ENCODE results near the gene AURKA. TPM values are rescaled to one million over a fixed set of nuclear protein-coding genes. Genes with fewer than 3 reads are reported as not detected.

Gene AURKA
- total RNA-seq, 4 donors from 2014 or later: 0.95 to 4.1 (median 2.5) TPM

GRCh38 chr20:56361900-56362299 is 30.1 kb downstream of the AURKA start:
- ATAC-seq (ENCODE audit: low FRiP score): no peak
- TF ChIP-seq, protein P1, sequence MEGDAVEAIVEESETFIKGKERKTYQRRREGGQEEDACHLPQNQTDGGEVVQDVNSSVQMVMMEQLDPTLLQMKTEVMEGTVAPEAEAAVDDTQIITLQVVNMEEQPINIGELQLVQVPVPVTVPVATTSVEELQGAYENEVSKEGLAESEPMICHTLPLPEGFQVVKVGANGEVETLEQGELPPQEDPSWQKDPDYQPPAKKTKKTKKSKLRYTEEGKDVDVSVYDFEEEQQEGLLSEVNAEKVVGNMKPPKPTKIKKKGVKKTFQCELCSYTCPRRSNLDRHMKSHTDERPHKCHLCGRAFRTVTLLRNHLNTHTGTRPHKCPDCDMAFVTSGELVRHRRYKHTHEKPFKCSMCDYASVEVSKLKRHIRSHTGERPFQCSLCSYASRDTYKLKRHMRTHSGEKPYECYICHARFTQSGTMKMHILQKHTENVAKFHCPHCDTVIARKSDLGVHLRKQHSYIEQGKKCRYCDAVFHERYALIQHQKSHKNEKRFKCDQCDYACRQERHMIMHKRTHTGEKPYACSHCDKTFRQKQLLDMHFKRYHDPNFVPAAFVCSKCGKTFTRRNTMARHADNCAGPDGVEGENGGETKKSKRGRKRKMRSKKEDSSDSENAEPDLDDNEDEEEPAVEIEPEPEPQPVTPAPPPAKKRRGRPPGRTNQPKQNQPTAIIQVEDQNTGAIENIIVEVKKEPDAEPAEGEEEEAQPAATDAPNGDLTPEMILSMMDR (IDR thresholded peaks at IDR 0.05): no peak
- no peak for DNase-seq (ENCODE audit: low spot score)

DNA sequence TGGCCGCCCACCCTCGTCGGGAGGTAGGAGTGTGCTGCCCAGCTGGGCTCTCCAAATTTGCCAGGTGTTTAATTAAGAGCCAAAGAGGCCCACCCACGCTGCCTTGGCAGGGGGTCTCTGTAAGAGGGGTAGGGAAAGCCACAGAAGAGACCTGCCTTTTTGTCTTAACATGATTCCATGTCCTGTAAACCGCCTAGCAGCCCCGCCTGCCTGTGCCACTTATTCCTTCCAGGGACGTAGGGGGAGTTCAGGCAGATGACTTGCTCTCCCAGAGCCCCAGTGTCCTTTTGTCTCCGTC is 31.2 kb downstream of the AURKA start:
- TF ChIP-seq, protein P1 (IDR thresholded peaks at IDR 0.05): no peak
- ATAC-seq (ENCODE audit: low FRiP score) (no peak), DNase-seq (ENCODE audit: low spot score) (no peak)

GRCh38 chr20:56360133-56360907 is 31.7 kb downstream of the AURKA start:
- TF ChIP-seq, protein P1 (IDR thresholded peaks at IDR 0.05): no peak
- no peak for DNase-seq (ENCODE audit: low spot score)
- ATAC-seq (ENCODE audit: low FRiP score): no peak

DNA sequence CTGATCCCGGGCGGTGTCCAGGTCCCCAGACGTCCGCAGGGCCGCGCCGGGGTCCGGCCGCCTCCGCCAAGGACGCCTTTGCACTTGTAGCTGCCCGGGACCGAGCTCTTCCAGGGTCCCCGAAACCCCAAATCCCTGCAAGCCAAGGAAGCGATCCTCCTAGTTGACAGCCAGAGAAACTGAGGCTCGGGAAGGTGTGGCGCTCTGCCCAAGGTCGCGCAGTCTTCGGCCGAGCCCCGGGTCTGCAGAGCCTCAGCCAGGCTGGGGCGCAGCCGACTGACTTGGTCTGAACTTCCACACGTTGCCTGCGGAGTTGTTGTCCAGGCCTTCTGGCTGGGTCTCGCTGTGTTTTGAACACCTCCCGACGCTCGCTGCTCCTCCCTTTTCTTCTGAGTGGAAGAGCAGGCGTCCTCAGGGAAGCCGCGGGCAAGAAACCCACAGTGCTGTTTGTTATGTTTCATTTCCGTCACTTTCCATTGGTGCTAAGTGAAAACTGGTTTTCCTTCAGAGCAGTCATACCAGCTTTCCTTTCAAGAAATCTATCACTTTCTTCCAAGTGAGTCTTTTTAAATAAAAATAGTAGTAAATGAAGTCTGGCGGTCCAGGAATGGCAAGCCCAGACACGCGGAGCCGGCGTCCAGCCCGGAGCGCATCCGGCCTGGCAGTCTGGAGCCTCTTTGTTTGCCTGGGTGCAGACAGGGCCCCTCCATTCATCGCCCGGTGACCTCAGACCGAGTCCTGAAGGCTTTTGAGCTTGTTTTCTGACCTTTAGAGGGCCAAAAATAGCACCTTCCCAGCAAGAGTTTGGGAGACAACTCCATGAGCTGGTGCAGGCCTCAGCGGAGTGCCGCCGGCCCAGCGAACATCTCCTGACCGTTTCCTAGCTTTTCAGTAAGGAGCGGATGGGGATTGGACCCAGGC is 32.5 kb downstream of the AURKA start:
- TF ChIP-seq, protein P1 (IDR thresholded peaks at IDR 0.05): no peak
- peak; percentile 60 for ATAC-seq (ENCODE audit: low FRiP score)
- no peak for DNase-seq (ENCODE audit: low spot score)

DNA sequence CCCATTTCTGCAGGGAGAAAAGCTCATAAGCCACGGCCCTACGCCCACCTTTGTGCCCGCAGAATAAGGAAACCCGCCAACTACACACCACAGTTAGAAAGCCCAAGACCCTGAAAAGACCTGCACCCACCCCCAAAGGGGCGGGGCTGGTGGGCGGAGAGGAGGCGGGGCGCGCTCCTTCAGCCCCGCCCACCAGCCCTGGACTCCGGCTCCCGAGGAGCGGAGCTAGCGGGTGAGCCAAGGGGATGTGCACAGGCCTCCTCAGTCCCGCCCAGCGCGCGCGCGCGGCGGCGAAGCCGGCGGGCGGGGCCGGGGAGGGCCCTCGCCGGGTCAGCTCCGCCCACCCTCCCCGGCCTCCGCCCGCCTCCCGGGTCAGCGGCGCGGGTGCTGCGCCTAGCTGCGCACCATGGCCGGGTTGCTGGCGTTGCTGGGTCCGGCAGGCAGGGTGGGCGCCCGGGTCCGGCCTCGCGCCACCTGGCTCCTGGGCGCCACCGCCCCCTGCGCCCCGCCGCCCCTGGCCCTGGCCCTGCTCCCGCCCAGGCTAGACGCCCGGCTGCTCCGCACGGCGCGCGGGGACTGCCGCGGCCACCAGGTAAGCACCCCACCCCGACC is 33.3 kb downstream of the AURKA start, which contains the start of gene FAM210B:
Gene FAM210B (plus strand): TSS at position 375 of the 612 bp plus-strand sequence. CDS start 32 bp downstream, at position 407.
- ATAC-seq (ENCODE audit: low FRiP score): peak; percentile 98
- no peak for DNase-seq (ENCODE audit: low spot score)
- TF ChIP-seq, protein P1 (IDR thresholded peaks at IDR 0.05): no peak

DNA sequence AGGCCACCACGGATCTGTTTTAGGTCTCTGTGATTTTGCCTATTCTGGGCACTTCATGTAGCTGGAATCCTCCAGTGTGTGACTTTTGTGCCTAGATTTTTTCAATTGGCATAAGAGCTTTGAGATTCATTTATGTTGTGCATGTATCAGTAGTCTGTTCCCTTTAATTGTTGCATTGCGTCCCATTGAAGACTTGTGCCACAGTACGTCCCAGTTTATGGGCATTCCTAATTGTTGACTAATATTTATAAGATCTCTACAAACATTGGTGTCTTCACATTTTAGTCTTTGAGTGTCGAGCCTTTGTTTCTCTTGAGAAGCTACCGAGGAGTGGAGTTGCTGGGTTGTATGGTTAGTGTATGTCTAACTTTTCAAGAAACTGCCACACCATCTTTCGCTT is 33.9 kb downstream of the AURKA start:
- TF ChIP-seq, protein P1 (IDR thresholded peaks at IDR 0.05): no peak
- ATAC-seq (ENCODE audit: low FRiP score) (no peak), DNase-seq (ENCODE audit: low spot score) (no peak)
